ENCODE results near the gene KL. TPM values are rescaled to one million over a fixed set of nuclear protein-coding genes. Genes with fewer than 3 reads are reported as not detected.

Gene KL
- polyA plus RNA-seq, 1 of the 3 experiments (the other 2 are of a cell fraction), result 0.02 TPM

GRCh38 chr13:33083054-33083453, 66.8 kb downstream of the KL start:
- TF ChIP-seq ZBTB33 (IDR thresholded peaks at IDR 0.05; ENCODE audit: borderline replicate concordance, low read depth) (no peak), POLR2AphosphoS5 (IDR thresholded peaks at IDR 0.05; ENCODE audit: low read depth, low read length) (no peak), FOSL2 (IDR thresholded peaks at IDR 0.05; ENCODE audit: borderline replicate concordance, low read depth) (no peak), FOXJ3 (CRISPR knock-in tag; IDR thresholded peaks at IDR 0.05) (no peak), GABPA (IDR thresholded peaks at IDR 0.05; ENCODE audit: low read depth) (no peak), REST (IDR thresholded peaks at IDR 0.05; ENCODE audit: low read depth, low read length) (no peak), NRF1 (IDR thresholded peaks at IDR 0.05; ENCODE audit: low read depth, low read length) (no peak), EP300 (IDR thresholded peaks at IDR 0.05; ENCODE audit: borderline replicate concordance in 1 of 2, low read depth in 1 of 2, low read length in 1 of 2) (no peak), CHD2 (IDR thresholded peaks at IDR 0.05; ENCODE audit: low read length, partially characterized antibody) (no peak), SIN3A (IDR thresholded peaks at IDR 0.05; ENCODE audit: borderline replicate concordance, low read depth, low read length) (no peak)
- TF ChIP-seq, protein P1, sequence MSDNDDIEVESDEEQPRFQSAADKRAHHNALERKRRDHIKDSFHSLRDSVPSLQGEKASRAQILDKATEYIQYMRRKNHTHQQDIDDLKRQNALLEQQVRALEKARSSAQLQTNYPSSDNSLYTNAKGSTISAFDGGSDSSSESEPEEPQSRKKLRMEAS (IDR thresholded peaks at IDR 0.05; ENCODE audit: low read depth), result no peak
- TF ChIP-seq, protein P2, sequence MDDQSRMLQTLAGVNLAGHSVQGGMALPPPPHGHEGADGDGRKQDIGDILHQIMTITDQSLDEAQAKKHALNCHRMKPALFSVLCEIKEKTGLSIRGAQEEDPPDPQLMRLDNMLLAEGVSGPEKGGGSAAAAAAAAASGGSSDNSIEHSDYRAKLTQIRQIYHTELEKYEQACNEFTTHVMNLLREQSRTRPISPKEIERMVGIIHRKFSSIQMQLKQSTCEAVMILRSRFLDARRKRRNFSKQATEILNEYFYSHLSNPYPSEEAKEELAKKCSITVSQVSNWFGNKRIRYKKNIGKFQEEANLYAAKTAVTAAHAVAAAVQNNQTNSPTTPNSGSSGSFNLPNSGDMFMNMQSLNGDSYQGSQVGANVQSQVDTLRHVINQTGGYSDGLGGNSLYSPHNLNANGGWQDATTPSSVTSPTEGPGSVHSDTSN (IDR thresholded peaks at IDR 0.05), result no peak
- TF ChIP-seq, protein P3, sequence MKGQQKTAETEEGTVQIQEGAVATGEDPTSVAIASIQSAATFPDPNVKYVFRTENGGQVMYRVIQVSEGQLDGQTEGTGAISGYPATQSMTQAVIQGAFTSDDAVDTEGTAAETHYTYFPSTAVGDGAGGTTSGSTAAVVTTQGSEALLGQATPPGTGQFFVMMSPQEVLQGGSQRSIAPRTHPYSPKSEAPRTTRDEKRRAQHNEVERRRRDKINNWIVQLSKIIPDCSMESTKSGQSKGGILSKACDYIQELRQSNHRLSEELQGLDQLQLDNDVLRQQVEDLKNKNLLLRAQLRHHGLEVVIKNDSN (IDR thresholded peaks at IDR 0.05; ENCODE audit: borderline replicate concordance, low read depth), result no peak

More at GRCh38 chr13:33083054-33083453, 66.8 kb downstream of the KL start:
- ChIA-PET POLR2A (no interaction called here), CTCF (no interaction called here)
- no peak overlapping the region for H3K4me3 ChIP-seq (ENCODE audit: low read depth in 2 of 2, low read length in 1 of 2)
- no peaks in the 10 kb centered on the region for H3F3A ChIP-seq (replicated peaks; ENCODE audit: insufficient read depth)
- no peak overlapping the region for H3K9ac ChIP-seq
- no peak overlapping the region for H3K4me2 ChIP-seq
- H3K27me3 ChIP-seq (ENCODE audit: insufficient read depth), result no peaks in the 10 kb centered on the region
- no peaks in the 10 kb centered on the region for H3K9me3 ChIP-seq
- H4K20me1 ChIP-seq (ENCODE audit: insufficient read depth), result no peaks in the 10 kb centered on the region
- H2AFZ ChIP-seq (ENCODE audit: low read depth), result no peak overlapping the region
- no peaks in the 10 kb centered on the region for H3K79me2 ChIP-seq (ENCODE audit: insufficient read depth)
- no peaks in the 10 kb centered on the region for H3K9me2 ChIP-seq
- no peaks in the 10 kb centered on the region for H3K36me3 ChIP-seq (replicated peaks in 1 of 2; ENCODE audit: control insufficient read depth in 1 of 2, insufficient read depth in 2 of 2, low read length in 1 of 2)
- 79% methylated on average over 1 of the region's 1 CpG for WGBS (ENCODE audit: low lambda C conversion rate)
- no peak for DNase-seq
- no peak overlapping the region for H3K27ac ChIP-seq (ENCODE audit: low read depth in 2 of 2, low read length in 1 of 2)
- H3K4me1 ChIP-seq (ENCODE audit: control insufficient read depth in 1 of 2, insufficient read depth in 2 of 2, low read depth in 1 of 2, low read length in 1 of 2), result peaks cover 0 to 15% of the 10 kb centered on the region in 2 experiments; a peak in 1 of 4 replicates

Measured in SK-N-SH (cell line).